ENCODE measurements around the gene ESF1. TPM values are rescaled to one million over a fixed set of nuclear protein-coding genes. Genes with fewer than 3 reads are reported as not detected.

Gene ESF1
- polyA plus RNA-seq, 2 of the 4 experiments (the other 2 are of a cell fraction) = 30.5 to 34.8 TPM

GRCh38 chr20:13831476-13831875 is 46.8 kb upstream of the ESF1 start:
- H3K4me2 ChIP-seq = no peak overlapping the region
- POLR2A ChIA-PET = no interaction called here
- no peak overlapping the region for H3K27ac ChIP-seq
- 37% methylated on average over 3 of the region's 3 CpGs for WGBS (ENCODE audit: missing lambda C conversion rate)
- ATAC-seq (no peak), DNase-seq (ENCODE audit: low read depth in 1 of 2, low spot score in 1 of 2) (no peak), FAIRE-seq (no peak)
- H3K9me3 ChIP-seq = 0 out of 3 replicates have a peak, but pooled peaks cover 4% of the 10 kb centered on the region
- no peak for TF ChIP-seq TFCP2L1 (CRISPR knock-in tag; IDR thresholded peaks at IDR 0.05)
- no peak for TF ChIP-seq MAZ (IDR thresholded peaks at IDR 0.05; ENCODE audit: borderline replicate concordance, low read depth, low read length)
- no peaks in the 10 kb centered on the region for H3K4me1 ChIP-seq
- H3K4me3 ChIP-seq = no peak overlapping the region
- CTCF ChIA-PET = no interaction called here

DNA sequence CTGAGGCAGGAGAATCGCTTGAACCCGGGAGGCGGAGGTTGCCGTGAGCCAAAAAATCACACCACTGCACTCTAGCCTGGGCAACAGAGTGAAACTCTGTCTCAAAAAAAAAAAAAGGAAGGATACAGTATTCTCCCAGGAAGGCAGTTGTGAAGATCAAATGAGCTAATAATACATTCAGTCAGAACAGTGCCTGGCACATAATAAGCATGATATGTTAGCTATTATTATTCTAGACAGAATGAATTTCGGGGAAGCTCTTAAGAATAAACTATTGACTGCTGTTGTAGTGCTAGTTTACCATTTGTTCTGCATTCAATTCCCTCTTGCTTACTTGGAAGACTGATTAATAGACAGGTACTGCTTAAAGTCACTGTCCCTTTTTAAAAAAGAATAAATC is 40.7 kb upstream of the ESF1 start:
- FAIRE-seq = no peak
- WGBS (ENCODE audit: missing lambda C conversion rate) = 42% methylated on average over 5 of the region's 5 CpGs
- H3K27ac ChIP-seq = no peak overlapping the region
- H3K9me3 ChIP-seq = peaks cover 4% of the 10 kb centered on the region; the same call in 1 of the 3 replicates
- H3K4me1 ChIP-seq = no peaks in the 10 kb centered on the region
- POLR2A ChIA-PET = no interaction called here
- no peak overlapping the region for H3K4me3 ChIP-seq
- ATAC-seq = no peak
- H3K4me2 ChIP-seq = no peak overlapping the region
- DNase-seq (ENCODE audit: low read depth in 1 of 2, low spot score in 1 of 2) = no peak
- CTCF ChIA-PET = interaction anchor here (1.2 to 1.4 kb wide), 3 partner anchors 9 to 229 kb away, joined by 4 to 6 read pairs (median 4); no protein-coding TSS in a partner anchor
- no peak for TF ChIP-seq POLR2AphosphoS2 (conservative IDR thresholded peaks at IDR 0.05; ENCODE audit: low read length)
- no peak for TF ChIP-seq ESRRA (IDR thresholded peaks at IDR 0.05; ENCODE audit: borderline replicate concordance, low read length)
- TF ChIP-seq, protein P1, sequence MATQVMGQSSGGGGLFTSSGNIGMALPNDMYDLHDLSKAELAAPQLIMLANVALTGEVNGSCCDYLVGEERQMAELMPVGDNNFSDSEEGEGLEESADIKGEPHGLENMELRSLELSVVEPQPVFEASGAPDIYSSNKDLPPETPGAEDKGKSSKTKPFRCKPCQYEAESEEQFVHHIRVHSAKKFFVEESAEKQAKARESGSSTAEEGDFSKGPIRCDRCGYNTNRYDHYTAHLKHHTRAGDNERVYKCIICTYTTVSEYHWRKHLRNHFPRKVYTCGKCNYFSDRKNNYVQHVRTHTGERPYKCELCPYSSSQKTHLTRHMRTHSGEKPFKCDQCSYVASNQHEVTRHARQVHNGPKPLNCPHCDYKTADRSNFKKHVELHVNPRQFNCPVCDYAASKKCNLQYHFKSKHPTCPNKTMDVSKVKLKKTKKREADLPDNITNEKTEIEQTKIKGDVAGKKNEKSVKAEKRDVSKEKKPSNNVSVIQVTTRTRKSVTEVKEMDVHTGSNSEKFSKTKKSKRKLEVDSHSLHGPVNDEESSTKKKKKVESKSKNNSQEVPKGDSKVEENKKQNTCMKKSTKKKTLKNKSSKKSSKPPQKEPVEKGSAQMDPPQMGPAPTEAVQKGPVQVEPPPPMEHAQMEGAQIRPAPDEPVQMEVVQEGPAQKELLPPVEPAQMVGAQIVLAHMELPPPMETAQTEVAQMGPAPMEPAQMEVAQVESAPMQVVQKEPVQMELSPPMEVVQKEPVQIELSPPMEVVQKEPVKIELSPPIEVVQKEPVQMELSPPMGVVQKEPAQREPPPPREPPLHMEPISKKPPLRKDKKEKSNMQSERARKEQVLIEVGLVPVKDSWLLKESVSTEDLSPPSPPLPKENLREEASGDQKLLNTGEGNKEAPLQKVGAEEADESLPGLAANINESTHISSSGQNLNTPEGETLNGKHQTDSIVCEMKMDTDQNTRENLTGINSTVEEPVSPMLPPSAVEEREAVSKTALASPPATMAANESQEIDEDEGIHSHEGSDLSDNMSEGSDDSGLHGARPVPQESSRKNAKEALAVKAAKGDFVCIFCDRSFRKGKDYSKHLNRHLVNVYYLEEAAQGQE (IDR thresholded peaks at IDR 0.05) = no peak
- TF ChIP-seq SREBF2 (IDR thresholded peaks at IDR 0.05) = no peak
- TF ChIP-seq ZNF302 (CRISPR knock-in tag; IDR thresholded peaks at IDR 0.05) = no peak
- TF ChIP-seq, protein P2, sequence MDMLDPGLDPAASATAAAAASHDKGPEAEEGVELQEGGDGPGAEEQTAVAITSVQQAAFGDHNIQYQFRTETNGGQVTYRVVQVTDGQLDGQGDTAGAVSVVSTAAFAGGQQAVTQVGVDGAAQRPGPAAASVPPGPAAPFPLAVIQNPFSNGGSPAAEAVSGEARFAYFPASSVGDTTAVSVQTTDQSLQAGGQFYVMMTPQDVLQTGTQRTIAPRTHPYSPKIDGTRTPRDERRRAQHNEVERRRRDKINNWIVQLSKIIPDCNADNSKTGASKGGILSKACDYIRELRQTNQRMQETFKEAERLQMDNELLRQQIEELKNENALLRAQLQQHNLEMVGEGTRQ (IDR thresholded peaks at IDR 0.05) = no peak
- TF ChIP-seq CEBPB (IDR thresholded peaks at IDR 0.05) = no peak
- no peak for TF ChIP-seq JUN (IDR thresholded peaks at IDR 0.05)
- no peak for TF ChIP-seq HOXB13 (CRISPR knock-in tag; IDR thresholded peaks at IDR 0.05; ENCODE audit: low read depth)
- TF ChIP-seq RNF2 (IDR thresholded peaks at IDR 0.05; ENCODE audit: borderline replicate concordance, low read depth) = no peak
- TF ChIP-seq HOXB5 (CRISPR knock-in tag; IDR thresholded peaks at IDR 0.05) = no peak
- no peak for TF ChIP-seq FOSL2 (IDR thresholded peaks at IDR 0.05)
- no peak for TF ChIP-seq FOSL2 (CRISPR knock-in tag; IDR thresholded peaks at IDR 0.05)
- no peak for TF ChIP-seq HES2 (IDR thresholded peaks at IDR 0.05)
- no peak for TF ChIP-seq RCOR1 (IDR thresholded peaks at IDR 0.05; ENCODE audit: low read depth, low read length)
- TF ChIP-seq RARB (CRISPR knock-in tag; IDR thresholded peaks at IDR 0.05) = no peak

GRCh38 chr20:13824459-13824858 is 39.7 kb upstream of the ESF1 start:
- ChIA-PET CTCF (interaction anchor here (0.6 to 1.3 kb wide), 6 partner anchors 9 to 230 kb away, joined by 3 to 5 read pairs (median 4); no protein-coding TSS in a partner anchor), POLR2A (no interaction called here)
- Histone ChIP-seq H3K4me2 (no peak overlapping the region), H3K4me3 (no peak overlapping the region), H3K9me3 (peaks cover 4% of the 10 kb centered on the region; the same call in 1 of the 3 replicates), H3K4me1 (no peaks in the 10 kb centered on the region), H3K27ac (no peak overlapping the region)
- ATAC-seq = no peak
- FAIRE-seq = no peak
- no peak for DNase-seq (ENCODE audit: low read depth in 1 of 2, low spot score in 1 of 2)
- 82% methylated on average over 3 of the region's 3 CpGs for WGBS (ENCODE audit: missing lambda C conversion rate)
- no peak for TF ChIP-seq KDM5A (IDR thresholded peaks at IDR 0.05)
- no peak for TF ChIP-seq RNF2 (IDR thresholded peaks at IDR 0.05; ENCODE audit: borderline replicate concordance, low read depth)
- TF ChIP-seq, protein P3, sequence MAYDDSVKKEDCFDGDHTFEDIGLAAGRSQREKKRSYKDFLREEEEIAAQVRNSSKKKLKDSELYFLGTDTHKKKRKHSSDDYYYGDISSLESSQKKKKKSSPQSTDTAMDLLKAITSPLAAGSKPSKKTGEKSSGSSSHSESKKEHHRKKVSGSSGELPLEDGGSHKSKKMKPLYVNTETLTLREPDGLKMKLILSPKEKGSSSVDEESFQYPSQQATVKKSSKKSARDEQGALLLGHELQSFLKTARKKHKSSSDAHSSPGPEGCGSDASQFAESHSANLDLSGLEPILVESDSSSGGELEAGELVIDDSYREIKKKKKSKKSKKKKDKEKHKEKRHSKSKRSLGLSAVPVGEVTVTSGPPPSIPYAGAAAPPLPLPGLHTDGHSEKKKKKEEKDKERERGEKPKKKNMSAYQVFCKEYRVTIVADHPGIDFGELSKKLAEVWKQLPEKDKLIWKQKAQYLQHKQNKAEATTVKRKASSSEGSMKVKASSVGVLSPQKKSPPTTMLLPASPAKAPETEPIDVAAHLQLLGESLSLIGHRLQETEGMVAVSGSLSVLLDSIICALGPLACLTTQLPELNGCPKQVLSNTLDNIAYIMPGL (CRISPR knock-in tag; IDR thresholded peaks at IDR 0.05; ENCODE audit: borderline replicate concordance) = no peak
- TF ChIP-seq KDM1A (IDR thresholded peaks at IDR 0.05; ENCODE audit: low read depth) = no peak
- TF ChIP-seq POLR2AphosphoS2 (conservative IDR thresholded peaks at IDR 0.05; ENCODE audit: low read length) = no peak
- TF ChIP-seq E2F6 (IDR thresholded peaks at IDR 0.05; ENCODE audit: borderline replicate concordance, low read depth) = no peak
- TF ChIP-seq, protein P1 (IDR thresholded peaks at IDR 0.05) = no peak
- TF ChIP-seq FOXS1 (CRISPR knock-in tag; IDR thresholded peaks at IDR 0.05) = no peak
- no peak for TF ChIP-seq RCOR1 (IDR thresholded peaks at IDR 0.05; ENCODE audit: low read depth, low read length)

All from A549 (cell line).